HG02571 (cell line): ENCODE measurements around the gene LIPC.

ENCODE experiments used
- ATAC-seq: cut with Tn5 transposase; IDR thresholded peaks from one replicate; pipeline ENCODE4 v1.9.1; 2021; ENCODE audit warnings: mild to moderate bottlenecking, moderate library complexity; ENCODE audit not compliant: unreplicated experiment

Gene LIPC

GRCh38 chr15:58433597-58434333 lies 2.0 kb downstream of the LIPC start:
- ATAC-seq: no peak

GRCh38 chr15:58434334-58434875 lies 2.6 kb downstream of the LIPC start:
- no peak for ATAC-seq

- no peak for ATAC-seq
These were observed 4.8 kb downstream of the LIPC start for GRCh38 chr15:58436552-58436951.

- no peak for ATAC-seq
These were observed 5.8 kb downstream of the LIPC start for GRCh38 chr15:58437531-58438105.

DNA sequence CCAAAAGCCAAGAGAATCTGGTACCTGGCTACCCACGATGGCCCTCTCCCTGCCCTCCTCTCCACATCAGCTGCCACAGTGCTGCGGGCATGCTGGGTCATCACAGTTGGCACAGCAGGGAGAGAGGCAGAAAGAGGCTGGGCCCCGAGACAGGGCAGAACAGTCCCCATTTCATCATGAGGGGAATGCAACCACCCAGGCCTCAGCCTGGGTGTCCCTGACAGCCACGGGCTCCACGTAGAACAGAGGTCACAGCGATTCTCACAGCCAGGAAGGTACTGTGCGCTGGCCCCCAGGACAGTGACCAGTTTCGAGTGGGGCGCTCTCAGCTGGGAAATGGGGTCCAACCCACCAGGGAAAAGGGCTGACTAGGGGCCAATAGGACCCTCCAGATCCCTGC lies 6.3 kb downstream of the LIPC start:
- ATAC-seq: no peak

DNA sequence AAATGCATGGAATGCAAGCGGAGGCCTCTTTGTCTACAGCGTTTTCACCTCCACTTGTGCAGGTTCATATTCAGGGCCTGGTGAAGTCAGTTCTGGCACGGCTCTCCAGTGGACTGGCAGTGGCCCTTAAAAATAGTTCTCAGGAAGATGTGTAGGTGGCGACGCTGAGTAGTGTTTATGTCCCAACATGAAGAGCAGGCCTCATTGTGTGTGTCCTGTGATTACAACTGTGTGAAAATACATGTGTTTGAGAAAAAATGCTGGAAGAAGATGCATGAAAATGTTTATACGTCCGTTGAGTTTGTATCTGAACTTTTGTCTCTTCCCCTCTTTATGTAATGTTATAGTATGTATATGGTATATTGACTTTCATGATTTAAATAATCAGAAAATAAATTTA lies 7.2 kb downstream of the LIPC start:
- no peak for ATAC-seq

GRCh38 chr15:58440158-58440910 lies 8.5 kb downstream of the LIPC start:
- ATAC-seq: no peak

GRCh38 chr15:58440922-58441321 lies 9.1 kb downstream of the LIPC start:
- no peak for ATAC-seq

DNA sequence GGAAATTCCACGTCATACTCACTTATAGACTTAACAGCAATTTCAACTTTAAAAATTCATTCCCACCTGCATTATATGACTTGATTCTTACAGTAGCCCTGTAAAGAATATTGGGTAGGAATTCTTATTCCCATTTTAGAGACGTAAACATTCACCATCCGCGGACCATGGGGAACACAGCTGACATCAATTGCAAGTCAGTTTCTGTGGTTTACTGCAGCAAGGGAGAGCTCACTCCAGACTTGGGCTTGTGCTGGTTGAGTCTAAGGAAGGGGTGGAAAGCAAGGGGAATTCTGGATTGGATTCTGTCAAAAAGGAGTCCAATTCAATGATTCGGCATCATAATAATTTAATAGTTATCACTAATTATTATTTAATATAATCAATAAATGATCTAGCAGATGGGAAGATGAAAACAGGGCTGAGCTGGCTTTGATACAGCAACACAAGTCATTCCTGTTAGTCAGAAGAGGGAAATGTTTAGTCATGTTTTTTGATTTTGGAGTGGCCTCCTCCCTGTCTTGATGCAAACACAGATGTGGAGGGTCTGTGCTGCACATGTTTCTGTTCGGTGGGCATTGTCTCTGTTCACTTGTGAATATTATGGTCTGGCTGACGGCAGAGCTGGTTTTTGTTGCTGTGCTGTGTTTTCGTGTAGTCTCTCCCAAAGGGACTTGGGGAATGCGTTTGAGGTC lies 9.7 kb downstream of the LIPC start:
- ATAC-seq: no peak

GRCh38 chr15:58442122-58442521 lies 10.3 kb downstream of the LIPC start:
- no peak for ATAC-seq

- no peak for ATAC-seq
These were observed 11.5 kb downstream of the LIPC start for GRCh38 chr15:58443308-58443707.

DNA sequence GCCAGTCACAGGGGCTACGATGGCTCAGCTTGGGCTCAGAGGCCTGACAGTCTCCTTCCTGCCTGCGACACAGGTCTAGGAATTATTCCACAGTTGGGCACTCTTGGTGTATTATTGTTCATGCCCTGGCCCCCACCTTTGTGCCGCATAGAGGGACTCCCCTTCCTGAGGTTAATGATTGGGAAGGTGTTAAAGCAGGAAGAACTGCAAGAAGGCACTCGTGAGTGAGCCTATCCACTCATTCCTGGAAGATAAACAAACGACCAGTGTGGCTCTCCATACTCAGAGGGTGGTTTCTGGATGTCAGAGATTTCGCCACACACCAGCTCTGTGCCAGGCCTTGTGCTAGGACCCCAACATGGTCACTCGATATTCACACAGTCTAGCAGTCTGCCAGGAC lies 12.3 kb downstream of the LIPC start:
- ATAC-seq: no peak

DNA sequence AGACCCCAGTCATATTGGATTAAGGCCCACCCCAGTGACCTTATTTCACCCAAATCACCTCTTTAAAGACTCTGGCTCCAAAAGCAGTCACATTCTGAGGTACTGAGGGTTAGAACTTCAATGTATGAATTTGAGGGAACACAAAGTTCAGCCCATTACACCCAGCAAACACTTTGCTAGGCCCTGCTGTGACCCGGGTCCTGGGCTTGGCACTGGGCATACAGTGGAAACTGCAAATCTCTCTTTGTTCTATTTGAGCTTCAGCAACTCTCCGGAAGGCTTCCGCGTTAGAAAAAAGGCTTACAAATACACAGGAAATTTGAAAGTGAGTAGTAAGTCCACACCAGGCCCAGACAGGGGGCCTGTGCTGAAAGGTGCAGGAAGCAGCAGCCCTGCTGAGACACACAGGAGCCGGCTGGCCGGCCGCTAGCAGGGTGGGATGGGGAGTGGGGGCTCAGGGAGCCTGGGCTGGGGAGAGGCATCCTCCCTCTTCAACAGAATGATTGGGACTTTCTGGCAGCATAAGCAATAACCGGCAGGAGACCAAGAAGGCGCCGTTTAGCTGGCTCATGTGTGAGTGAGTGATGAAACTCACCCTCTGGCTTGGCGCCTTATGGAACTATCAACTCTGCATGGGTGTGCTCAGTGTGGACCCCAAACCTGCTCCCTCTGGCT lies 13.0 kb downstream of the LIPC start:
- no peak for ATAC-seq

- ATAC-seq: no peak
These were observed 14.1 kb downstream of the LIPC start for GRCh38 chr15:58445865-58446264.

GRCh38 chr15:58446521-58446920 lies 14.7 kb downstream of the LIPC start:
- no peak for ATAC-seq

- no peak for ATAC-seq
These were observed 15.7 kb downstream of the LIPC start for GRCh38 chr15:58447271-58448010.

- no peak for ATAC-seq
These were observed 16.5 kb downstream of the LIPC start for GRCh38 chr15:58448331-58448730.

DNA sequence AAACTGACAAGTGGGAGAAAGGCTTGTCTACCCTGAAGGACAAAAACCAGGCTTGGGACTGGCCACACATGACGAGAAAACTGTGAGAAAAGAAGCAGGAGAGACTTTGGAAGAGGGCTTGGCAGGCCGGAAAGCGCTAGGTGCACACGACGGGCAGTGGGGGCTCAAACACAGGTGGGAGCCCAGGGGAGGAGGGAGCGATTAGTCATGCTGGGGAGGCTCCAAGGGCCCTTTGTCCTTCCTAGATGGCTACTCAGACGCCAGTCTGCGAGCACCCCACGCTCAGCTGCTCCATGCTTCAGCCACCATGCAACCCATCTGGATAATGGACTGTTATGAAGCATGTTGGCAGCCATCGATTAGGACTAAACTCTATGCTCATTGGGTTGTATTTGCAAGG lies 17.1 kb downstream of the LIPC start:
- ATAC-seq: no peak

- no peak for ATAC-seq
These were observed 20.0 kb downstream of the LIPC start for GRCh38 chr15:58451826-58452225.

- ATAC-seq: no peak
These were observed 21.0 kb downstream of the LIPC start for GRCh38 chr15:58452775-58453174.
